ENCODE measurements around the gene PRR14.
"Not testable (repeated sequence)": the region's sequence is repeated elsewhere in the genome, so short reads cannot be mapped to it uniquely, and the experiment has no call there.

PRR14 gene

GRCh38 chr16:30696646-30697045, 45.9 kb downstream of the PRR14 start:
- DNase-seq, result not testable (repeated sequence)

GRCh38 chr16:30697264-30698138, 46.7 kb downstream of the PRR14 start:
- no peak for DNase-seq

- peak; percentile 99 for DNase-seq
Measured at GRCh38 chr16:30698139-30698815, 47.5 kb downstream of the PRR14 start.

- DNase-seq, result peak; percentile 88 to 89
Measured at GRCh38 chr16:30698816-30699614, 48.3 kb downstream of the PRR14 start, which contains the start of gene SRCAP. SRCAP (plus strand) TSS chr16:30699171; CDS start chr16:30700825, 1,654 bp downstream.

- DNase-seq, result no peak
Measured at GRCh38 chr16:30699615-30700099, 48.9 kb downstream of the PRR14 start.

- no peak for DNase-seq
Measured at GRCh38 chr16:30700491-30700890, 49.7 kb downstream of the PRR14 start.

GRCh38 chr16:30700971-30701370, 50.2 kb downstream of the PRR14 start:
- DNase-seq, result no peak

- not testable (repeated sequence) for DNase-seq
Measured at GRCh38 chr16:30703071-30703470, 52.3 kb downstream of the PRR14 start.

GRCh38 chr16:30703971-30704370, 53.2 kb downstream of the PRR14 start:
- no peak for DNase-seq

All from activated CD4-positive, alpha-beta T cell treated with anti-CD3 and anti-CD28 coated beads for 4 hours (primary cell).